Activated CD8-positive, alpha-beta memory T cell treated with anti-CD3 and anti-CD28 coated beads for 24 hours (primary cell): ENCODE data around the gene ATP6V1G1.
"Not testable (repeated sequence)": the region's sequence is repeated elsewhere in the genome, so short reads cannot be mapped to it uniquely, and the experiment has no call there.

Experiments
- DNase-seq: peaks from one replicate; pipeline ENCODE4 v3.0.0-alpha.2; 2020

The ATP6V1G1 gene

DNA sequence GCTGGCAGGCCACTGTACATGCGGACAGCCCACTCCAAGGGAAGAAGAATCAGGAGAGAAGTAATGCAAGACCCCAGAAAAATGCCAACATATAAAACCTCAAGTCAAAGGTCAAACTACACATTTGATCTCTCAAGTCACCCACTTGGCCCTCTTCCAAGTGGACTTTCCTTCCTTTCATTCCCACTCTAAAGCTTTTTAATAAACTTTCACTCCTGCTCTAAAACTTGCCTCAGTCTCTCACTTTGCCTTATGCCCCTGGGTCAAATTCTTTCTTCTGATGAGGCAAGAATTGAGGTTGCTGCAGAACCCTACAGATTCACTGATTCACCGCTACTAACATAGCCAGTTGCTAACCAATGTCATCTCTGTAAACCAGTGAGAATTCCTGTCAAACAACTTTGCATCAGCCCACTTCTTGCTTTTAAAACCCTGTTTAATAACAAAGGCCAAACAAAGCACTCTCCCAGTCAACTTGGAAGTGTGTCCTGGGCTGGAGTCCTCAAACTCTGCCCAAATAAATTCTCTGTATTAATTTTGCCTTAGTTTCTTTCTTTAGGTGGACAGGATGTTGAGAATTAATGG lies 6.9 kb upstream of the ATP6V1G1 start:
- DNase-seq, result no peak

- DNase-seq, result no peak
These were observed 4.0 kb upstream of the ATP6V1G1 start for GRCh38 chr9:114583371-114584155.

- DNase-seq, result no peak
These were observed 641 bp downstream of the ATP6V1G1 start for GRCh38 chr9:114588210-114588609.

DNA sequence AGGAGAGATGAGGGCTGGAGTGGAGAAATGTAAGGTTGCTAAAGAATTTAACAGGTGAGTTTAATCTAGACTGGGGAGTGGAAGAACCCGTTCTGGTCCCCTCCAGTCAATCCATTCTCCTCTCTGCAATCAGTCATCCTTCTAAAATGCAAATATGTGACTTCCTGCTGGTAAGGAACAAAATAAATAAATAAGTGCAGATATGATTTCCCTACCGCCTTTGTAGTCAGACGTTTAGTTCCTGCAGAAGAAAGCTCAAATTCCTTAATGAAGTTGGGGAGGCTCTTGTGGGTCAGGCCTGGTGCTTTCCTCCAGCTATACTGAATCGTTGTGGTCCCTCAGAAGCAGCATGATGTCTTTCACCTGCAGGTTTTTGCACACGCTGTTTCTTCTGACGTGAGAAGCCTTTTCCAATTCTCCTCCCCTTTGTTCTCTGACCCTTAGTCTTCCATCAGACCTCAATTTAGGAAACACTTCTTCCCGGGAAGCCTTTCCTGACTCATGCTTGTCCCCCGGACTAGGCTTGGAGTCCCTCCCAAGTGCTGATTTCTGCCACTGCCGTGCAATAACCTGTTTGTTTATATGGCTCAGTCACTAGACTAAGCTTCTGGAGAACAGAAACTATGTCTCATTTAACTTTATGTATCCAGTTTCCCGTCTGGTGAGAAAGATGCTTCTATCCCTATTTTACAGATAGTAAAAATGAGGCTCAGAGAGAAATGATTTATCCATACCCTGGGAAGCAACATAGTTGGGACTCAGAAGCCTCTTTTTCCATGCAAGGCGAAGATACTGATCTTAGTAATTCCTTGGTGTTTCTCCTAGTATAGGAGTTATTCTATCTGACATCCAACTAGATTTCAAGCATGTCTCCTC lies 1.3 kb downstream of the ATP6V1G1 start:
- DNase-seq, result no peak

GRCh38 chr9:114590328-114590727 lies 2.8 kb downstream of the ATP6V1G1 start:
- DNase-seq, result no peak

GRCh38 chr9:114591291-114591787 lies 3.8 kb downstream of the ATP6V1G1 start:
- no peak for DNase-seq

DNA sequence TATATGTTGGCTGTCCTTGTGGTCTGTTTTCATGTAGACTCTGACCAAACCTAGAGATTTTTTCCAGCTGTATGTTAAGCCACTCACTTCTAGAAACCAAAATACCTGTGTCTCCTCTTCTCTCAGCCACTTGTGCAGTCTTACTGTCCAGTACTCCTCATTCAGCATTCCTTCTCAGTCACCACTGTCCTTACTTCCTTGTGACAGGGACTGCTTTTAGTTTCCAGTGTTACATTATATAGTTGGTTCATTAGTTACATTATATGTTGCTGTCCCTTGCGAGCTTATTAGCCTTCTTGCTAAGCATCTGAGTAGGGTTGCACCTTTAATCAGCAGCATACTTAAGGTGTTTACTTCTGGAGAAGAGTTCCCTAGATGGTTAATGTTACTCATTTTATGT lies 4.3 kb downstream of the ATP6V1G1 start:
- no peak for DNase-seq

GRCh38 chr9:114592356-114592755 lies 4.8 kb downstream of the ATP6V1G1 start:
- peak; percentile 64 for DNase-seq

DNA sequence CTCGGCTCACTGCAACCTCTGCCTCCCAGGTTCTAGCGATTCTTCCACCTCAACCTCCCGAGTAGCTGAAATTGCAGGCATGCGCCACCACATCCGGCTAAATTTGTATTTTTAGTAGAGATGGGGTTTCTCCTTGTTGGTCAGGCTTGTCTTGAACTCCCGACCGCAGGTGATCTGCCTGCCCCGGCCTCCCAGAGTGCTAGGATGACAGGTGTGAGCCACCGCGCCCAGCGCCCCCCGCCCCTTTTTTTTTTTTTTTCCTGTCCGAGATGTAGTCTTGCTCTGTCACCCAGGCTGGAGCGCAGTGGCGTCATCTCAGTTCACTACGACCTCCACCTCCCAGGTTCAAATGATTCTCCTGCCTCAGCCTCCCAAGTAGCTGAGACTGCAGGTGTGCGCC lies 6.6 kb downstream of the ATP6V1G1 start:
- no peak for DNase-seq

- not testable (repeated sequence) for DNase-seq
These were observed 13.1 kb downstream of the ATP6V1G1 start for GRCh38 chr9:114600502-114601248.

GRCh38 chr9:114601787-114602186 lies 14.2 kb downstream of the ATP6V1G1 start:
- not testable (repeated sequence) for DNase-seq

- no peak for DNase-seq
These were observed 15.1 kb downstream of the ATP6V1G1 start for GRCh38 chr9:114602620-114603019.

- DNase-seq, result no peak
These were observed 15.7 kb downstream of the ATP6V1G1 start for GRCh38 chr9:114603248-114603647.

- no peak for DNase-seq
These were observed 17.4 kb downstream of the ATP6V1G1 start for GRCh38 chr9:114604989-114605388.

DNA sequence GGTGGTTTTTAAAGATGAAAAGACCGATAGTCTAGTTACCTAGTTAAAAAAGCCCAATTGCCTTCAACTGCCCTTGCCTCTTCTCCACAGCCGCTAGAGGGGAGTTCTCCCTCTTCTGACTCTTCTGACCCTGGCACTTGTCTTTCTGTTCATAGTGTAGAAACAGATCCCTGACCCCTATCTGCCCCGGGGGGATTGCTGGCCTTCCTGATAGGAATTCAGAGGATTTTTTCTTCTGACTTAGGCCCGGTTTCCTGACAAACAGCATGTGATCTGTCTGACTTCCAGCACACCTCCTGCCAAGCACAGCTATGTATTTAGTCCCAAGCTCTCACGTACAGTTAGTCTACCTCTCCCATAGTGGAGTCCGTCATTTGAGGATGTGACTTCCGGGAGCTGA lies 18.5 kb downstream of the ATP6V1G1 start:
- DNase-seq, result no peak

GRCh38 chr9:114606597-114607207 lies 19.1 kb downstream of the ATP6V1G1 start:
- no peak for DNase-seq

GRCh38 chr9:114607671-114608524 lies 20.3 kb downstream of the ATP6V1G1 start:
- DNase-seq, result no peak

- DNase-seq, result no peak
These were observed 20.9 kb downstream of the ATP6V1G1 start for GRCh38 chr9:114608525-114608796.

DNA sequence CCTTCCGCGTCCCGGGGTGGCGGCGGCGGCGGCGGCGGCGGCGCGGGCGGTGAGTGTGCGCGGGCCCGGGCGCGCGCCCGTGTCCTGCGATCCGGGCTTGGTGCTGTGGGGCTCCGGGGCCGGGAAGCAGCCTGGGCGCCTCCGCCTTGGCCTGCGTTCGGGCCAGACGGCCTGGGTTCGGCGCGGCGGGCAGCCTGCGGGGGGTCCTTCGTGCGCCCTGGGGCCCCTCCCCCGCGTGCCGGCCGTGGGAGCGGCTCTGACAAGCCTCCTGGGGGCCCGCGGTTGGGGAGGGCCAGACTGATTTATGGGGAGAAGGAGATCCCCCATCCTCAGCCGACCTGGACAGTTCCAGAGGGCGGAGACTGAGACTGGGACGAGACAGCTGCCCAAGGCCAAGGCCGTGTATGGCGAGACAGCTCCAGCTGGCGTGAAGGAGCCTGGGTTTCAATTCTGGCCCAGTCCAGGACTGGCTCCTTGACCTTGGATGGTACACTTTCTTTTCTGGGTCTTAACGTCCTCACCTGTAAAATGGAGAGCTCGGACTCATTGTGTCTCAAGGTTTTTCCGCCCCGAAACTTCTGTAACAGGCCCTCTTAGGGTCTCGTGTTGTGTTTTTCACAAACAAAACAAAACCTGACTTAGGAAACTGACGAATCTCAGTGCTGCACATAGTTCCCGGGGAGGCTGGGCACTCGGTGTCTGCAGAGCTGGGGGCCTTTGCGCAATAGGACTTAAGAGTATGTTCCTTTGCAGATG lies 24.1 kb downstream of the ATP6V1G1 start:
- peak; percentile 85 for DNase-seq

DNA sequence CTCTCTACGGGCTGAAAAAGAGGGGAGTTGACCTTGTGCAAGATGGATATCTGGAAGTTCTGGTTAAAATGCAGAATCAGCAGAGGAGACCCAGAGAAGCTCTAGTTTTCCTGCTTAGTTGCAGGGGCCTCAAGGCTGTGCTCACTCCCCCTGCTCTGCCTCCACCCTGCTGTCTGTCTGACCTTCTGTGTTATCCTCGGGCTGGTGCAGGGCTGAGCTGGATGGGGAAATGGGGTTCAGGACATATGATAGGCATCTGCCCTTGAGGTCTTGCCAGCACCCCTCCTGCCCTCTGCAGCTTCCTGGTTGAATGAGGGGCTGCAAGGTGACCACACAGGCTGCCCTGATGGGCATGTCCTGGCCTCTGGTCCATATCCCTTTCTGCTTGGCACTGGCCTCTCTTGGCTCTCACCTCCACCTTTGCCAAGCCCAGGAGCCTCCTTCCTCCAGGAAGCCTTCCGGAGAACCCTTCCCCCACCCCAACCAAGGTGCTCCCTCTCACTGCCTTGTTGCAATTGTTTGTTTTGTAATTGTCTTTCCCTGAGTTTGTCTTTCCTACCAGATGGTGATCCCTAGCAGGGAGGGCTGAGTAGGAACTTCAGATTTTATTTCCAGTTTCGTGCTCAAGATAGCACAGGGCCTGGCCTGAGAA lies 24.8 kb downstream of the ATP6V1G1 start:
- DNase-seq, result no peak
